Neural progenitor cell (in vitro differentiated cells): ENCODE results near the gene USP49. TPM values are rescaled to one million over a fixed set of nuclear protein-coding genes. Genes with fewer than 3 reads are reported as not detected.

Experiments used
- DNase-seq: peaks from one replicate; pipeline ENCODE4 v3.0.0-alpha.2; 2016; ENCODE audit warnings: low spot score
- H2AFZ ChIP-seq: fragments of 200-600 bp; sonication (generic); replicated peaks from 2 replicates; pipeline ENCODE4 v1.6.1; 2016; ENCODE audit warnings: antibody characterized with exemption
- H3F3A ChIP-seq: fragments of 200-600 bp; sonication (generic); 2 replicates; pipeline ENCODE4 v1.6.1; 2016; ENCODE audit warnings: antibody characterized with exemption, low read depth
- H3K27ac ChIP-seq: fragments of 200-600 bp; sonication (generic); 2 replicates; pipeline ENCODE4 v1.5.1; 2016; ENCODE audit warnings: mild to moderate bottlenecking
- H3K27me3 ChIP-seq: fragments of 200-600 bp; sonication (generic); 2 replicates; pipeline ENCODE4 v1.6.1; 2016; ENCODE audit warnings: mild to moderate bottlenecking, moderate library complexity
- H3K36me3 ChIP-seq: fragments of 200-600 bp; sonication (generic); 2 replicates; pipeline ENCODE4 v1.5.1; 2016
- H3K4me1 ChIP-seq: fragments of 200-600 bp; sonication (generic); 2 replicates; pipeline ENCODE4 v1.6.1; 2016; ENCODE audit warnings: mixed run types
- H3K4me2 ChIP-seq: fragments of 200-600 bp; sonication (generic); 2 replicates; pipeline ENCODE4 v1.6.1; 2016
- H3K4me3 ChIP-seq: fragments of 200-600 bp; sonication (generic); 2 replicates; pipeline ENCODE4 v1.5.1; 2016
- H3K79me2 ChIP-seq: fragments of 200-600 bp; sonication (generic); 2 replicates; pipeline ENCODE4 v1.6.1; 2016; ENCODE audit warnings: low read depth
- H3K9ac ChIP-seq: fragments of 200-600 bp; sonication (generic); 2 replicates; pipeline ENCODE4 v1.6.1; 2016
- H3K9me3 ChIP-seq: fragments of 200-600 bp; sonication (generic); 2 replicates; pipeline ENCODE4 v1.5.1; 2016; ENCODE audit warnings: low read depth
- H4K20me1 ChIP-seq: fragments of 200-600 bp; sonication (generic); 2 replicates; pipeline ENCODE4 v1.6.1; 2016; ENCODE audit warnings: low read depth
- H3K27ac Mint-ChIP-seq: 3 replicates; pipeline ENCODE4 v1.8.0; 2021; ENCODE audit warnings: mixed read lengths
- H3K27me3 Mint-ChIP-seq: 2 replicates; pipeline ENCODE4 v1.8.0; 2022; ENCODE audit warnings: low read depth, mild to moderate bottlenecking, inconsistent platforms, moderate library complexity, mixed read lengths; ENCODE audit not compliant: insufficient read depth
- H3K36me3 Mint-ChIP-seq: 3 replicates; pipeline ENCODE4 v1.8.0; 2021; ENCODE audit warnings: mixed read lengths
- H3K4me1 Mint-ChIP-seq: 3 replicates; pipeline ENCODE4 v1.8.0; 2021; ENCODE audit warnings: mixed read lengths
- H3K4me3 Mint-ChIP-seq: 3 replicates; pipeline ENCODE4 v1.8.0; 2021; ENCODE audit warnings: mild to moderate bottlenecking, moderate library complexity, mixed read lengths
- H3K9me3 Mint-ChIP-seq: 3 replicates; pipeline ENCODE4 v1.8.0; 2020; ENCODE audit warnings: mixed read lengths
- CTCF ChIP-seq: fragments of 200-600 bp; sonication (generic); IDR thresholded peaks from 2 replicates; pipeline ENCODE4 v1.5.1; 2017; ENCODE audit warnings: antibody characterized with exemption, mild to moderate bottlenecking
- EZH2 ChIP-seq: fragments of 200-600 bp; sonication (generic); IDR thresholded peaks from 2 replicates; pipeline ENCODE4 v1.6.1; 2017; ENCODE audit warnings: antibody characterized with exemption, mild to moderate bottlenecking, moderate library complexity
- EZH2phosphoT487 ChIP-seq: fragments of 200-600 bp; sonication (generic); IDR thresholded peaks from 2 replicates; pipeline ENCODE4 v1.6.1; 2017; ENCODE audit warnings: antibody characterized with exemption
- total RNA-seq: library from RNA; depleted of rRNA; stranded (reverse); fragments of >200 nt; gene quantifications from 2 replicates; pipeline ENCODE4 v1.2.3, GENCODE V29; 2015; ENCODE audit warnings: low replicate concordance

The USP49 gene
- total RNA-seq, 1 donor from 2014 or later: 25.0 TPM

GRCh38 chr6:41815587-41815986 is 79.6 kb downstream of the USP49 start:
- Histone ChIP-seq H3F3A (no peaks in the 10 kb centered on the region), H3K4me2 (no peak overlapping the region), H2AFZ (no peak overlapping the region), H3K79me2 (peaks cover 7% of the 10 kb centered on the region), H3K27me3 (no peaks in the 10 kb centered on the region), H3K27ac (no peak overlapping the region), H3K9ac (no peak overlapping the region), H4K20me1 (peaks cover 8% of the 10 kb centered on the region), H3K4me3 (no peak overlapping the region), H3K4me1 (no peaks in the 10 kb centered on the region), H3K9me3 (no peaks in the 10 kb centered on the region), H3K36me3 (no peaks in the 10 kb centered on the region)
- Mint-ChIP-seq H3K4me3 (no peak overlapping the region), H3K27me3 (no peaks in the 10 kb centered on the region), H3K4me1 (peaks cover 9% of the 10 kb centered on the region), H3K36me3 (no peaks in the 10 kb centered on the region), H3K27ac (no peak overlapping the region), H3K9me3 (no peaks in the 10 kb centered on the region)
- no peak for TF ChIP-seq CTCF
- no peak for TF ChIP-seq EZH2phosphoT487
- no peak for TF ChIP-seq EZH2
- DNase-seq: no peak

- Mint-ChIP-seq H3K4me1 (peaks cover 9% of the 10 kb centered on the region), H3K36me3 (no peaks in the 10 kb centered on the region), H3K27me3 (no peaks in the 10 kb centered on the region), H3K4me3 (no peak overlapping the region), H3K9me3 (no peaks in the 10 kb centered on the region), H3K27ac (no peak overlapping the region)
- no peak for TF ChIP-seq EZH2phosphoT487
- no peak for TF ChIP-seq CTCF
- no peak for TF ChIP-seq EZH2
- no peaks in the 10 kb centered on the region for H3K27me3 ChIP-seq
- no peaks in the 10 kb centered on the region for H3K9me3 ChIP-seq
- no peaks in the 10 kb centered on the region for H3K36me3 ChIP-seq
- H3K79me2 ChIP-seq: peaks cover 7% of the 10 kb centered on the region
- peaks cover 2% of the 10 kb centered on the region for H4K20me1 ChIP-seq
- no peak overlapping the region for H3K9ac ChIP-seq
- H3K4me2 ChIP-seq: no peak overlapping the region
- H3K4me1 ChIP-seq: no peaks in the 10 kb centered on the region
- H3F3A ChIP-seq: no peaks in the 10 kb centered on the region
- no peak overlapping the region for H3K4me3 ChIP-seq
- no peak for DNase-seq
- H2AFZ ChIP-seq: no peak overlapping the region
- H3K27ac ChIP-seq: no peak overlapping the region
These were observed 80.5 kb downstream of the USP49 start for GRCh38 chr6:41814629-41815028.

- peaks cover 7% of the 10 kb centered on the region for H3K79me2 ChIP-seq
- H3K27ac ChIP-seq: no peak overlapping the region
- H3K4me1 ChIP-seq: no peaks in the 10 kb centered on the region
- no peak overlapping the region for H3K4me2 ChIP-seq
- DNase-seq: no peak
- no peaks in the 10 kb centered on the region for H3K36me3 ChIP-seq
- H3K9ac ChIP-seq: no peak overlapping the region
- H3K27me3 Mint-ChIP-seq: no peaks in the 10 kb centered on the region
- H3K36me3 Mint-ChIP-seq: no peaks in the 10 kb centered on the region
- no peaks in the 10 kb centered on the region for H3F3A ChIP-seq
- H4K20me1 ChIP-seq: no peaks in the 10 kb centered on the region
- TF ChIP-seq EZH2phosphoT487 (no peak), EZH2 (no peak), CTCF (no peak)
- H3K27ac Mint-ChIP-seq: no peak overlapping the region
- no peak overlapping the region for H2AFZ ChIP-seq
- no peak overlapping the region for H3K4me3 ChIP-seq
- no peak overlapping the region for H3K4me3 Mint-ChIP-seq
- H3K9me3 ChIP-seq: no peaks in the 10 kb centered on the region
- H3K27me3 ChIP-seq: no peaks in the 10 kb centered on the region
- H3K4me1 Mint-ChIP-seq: peaks cover 9% of the 10 kb centered on the region
- H3K9me3 Mint-ChIP-seq: no peaks in the 10 kb centered on the region
These were observed 81.2 kb downstream of the USP49 start for GRCh38 chr6:41813956-41814355.
